Vagina (tissue), 2 donors: ENCODE measurements around the gene ANAPC15. TPM values are rescaled to one million over a fixed set of nuclear protein-coding genes. Genes with fewer than 3 reads are reported as not detected.

Source experiments
- DNase-seq, 2 donors: peaks; one replicate each; pipeline ENCODE4 v3.0.0-alpha.2; 2017; ENCODE audit errors: extremely low spot score in 2 of 2
- H3K27ac ChIP-seq: fragments of 200-600 bp; sonication (generic); one replicate; pipeline ENCODE4 v1.5.1; 2019
- H3K27me3 ChIP-seq: fragments of 200-600 bp; sonication (generic); one replicate; pipeline ENCODE4 v1.5.1; 2019
- H3K36me3 ChIP-seq, 2 donors: fragments of 200-600 bp; sonication (generic); one replicate each; pipeline ENCODE4 v1.5.1; 2017 to 2019
- H3K4me1 ChIP-seq: fragments of 200-600 bp; sonication (generic); one replicate; pipeline ENCODE4 v1.5.1; 2019
- H3K4me3 ChIP-seq, 2 donors: fragments of 200-600 bp; sonication (generic); 1 replicate in 1 of 2; 2 replicates in 1 of 2; pipeline ENCODE4 v1.5.1; 2016 to 2019
- H3K9me3 ChIP-seq: fragments of 200-600 bp; sonication (generic); one replicate; pipeline ENCODE4 v1.5.1; 2019
- CTCF ChIP-seq, 3 experiments: fragments of 450-650 bp in 2 of 3; fragments of 200-600 bp in 1 of 3; sonication (generic) in 1 of 3; IDR thresholded peaks; one replicate each; pipeline ENCODE4 v1.5.1; 2017 to 2019; ENCODE audit warnings: antibody characterized with exemption in 3 of 3, mild to moderate bottlenecking in 2 of 3, moderate library complexity in 2 of 3
- POLR2A ChIP-seq, 2 donors: fragments of 450-650 bp; IDR thresholded peaks; one replicate each; pipeline ENCODE4 v1.6.1; 2017; ENCODE audit warnings: antibody characterized with exemption in 2 of 2, mild to moderate bottlenecking in 2 of 2, moderate library complexity in 2 of 2
- POLR2AphosphoS5 ChIP-seq, 2 donors: sonication (generic); formaldehyde crosslinking; IDR thresholded peaks; one replicate each; pipeline ENCODE4 v1.9.0; 2017; ENCODE audit warnings: antibody characterized with exemption in 2 of 2, mild to moderate bottlenecking in 2 of 2, low read depth in 1 of 2; ENCODE audit not compliant: insufficient read depth in 1 of 2
- intact Hi-C: fragments of 100-400 bp; cut with DNase I; formaldehyde crosslinking; loops from one replicate; pipeline ENCODE4 v1.15.1; 2023
- total RNA-seq: library from RNA; depleted of rRNA; stranded (reverse); fragments of >200 nt; gene quantifications from one replicate; pipeline ENCODE4 v1.2.3, GENCODE V29; 2016

ANAPC15 gene
- total RNA-seq, 1 donor from 2014 or later = 19.9 TPM

- H3K4me1 ChIP-seq = no peaks in the 10 kb centered on the region
Measured at GRCh38 chr11:72123117-72123653, 10.7 kb upstream of the ANAPC15 start.

GRCh38 chr11:72122607-72123006 lies 10.1 kb upstream of the ANAPC15 start:
- H3K36me3 ChIP-seq = no peaks in the 10 kb centered on the region
- H3K9me3 ChIP-seq = no peaks in the 10 kb centered on the region
- no peak overlapping the region for H3K27ac ChIP-seq
- no peaks in the 10 kb centered on the region for H3K27me3 ChIP-seq
- intact Hi-C loops = no loop called here
- no peak for DNase-seq
- no peaks in the 10 kb centered on the region for H3K4me1 ChIP-seq
- H3K4me3 ChIP-seq = no peak overlapping the region
- TF ChIP-seq POLR2AphosphoS5 (IDR thresholded peaks at IDR 0.05; ENCODE audit: insufficient read depth in 1 of 2, low read depth in 1 of 2) = no peak
- no peak for TF ChIP-seq CTCF (IDR thresholded peaks at IDR 0.05)
- no peak for TF ChIP-seq POLR2A (IDR thresholded peaks at IDR 0.05)

More at GRCh38 chr11:72123117-72123653, 10.7 kb upstream of the ANAPC15 start:
- Histone ChIP-seq H3K27me3 (no peaks in the 10 kb centered on the region), H3K36me3 (no peaks in the 10 kb centered on the region), H3K9me3 (no peaks in the 10 kb centered on the region), H3K27ac (no peak overlapping the region), H3K4me3 (no peak overlapping the region)
- no peak for DNase-seq
- intact Hi-C loops = no loop called here
- no peak for TF ChIP-seq CTCF (IDR thresholded peaks at IDR 0.05)
- no peak for TF ChIP-seq POLR2AphosphoS5 (IDR thresholded peaks at IDR 0.05; ENCODE audit: insufficient read depth in 1 of 2, low read depth in 1 of 2)
- no peak for TF ChIP-seq POLR2A (IDR thresholded peaks at IDR 0.05)

- TF ChIP-seq POLR2AphosphoS5 (IDR thresholded peaks at IDR 0.05; ENCODE audit: insufficient read depth in 1 of 2, low read depth in 1 of 2) = no peak
- no peak for DNase-seq
- Histone ChIP-seq H3K27me3 (no peaks in the 10 kb centered on the region), H3K4me1 (no peaks in the 10 kb centered on the region), H3K36me3 (no peaks in the 10 kb centered on the region), H3K9me3 (no peaks in the 10 kb centered on the region), H3K27ac (no peak overlapping the region), H3K4me3 (no peak overlapping the region)
- intact Hi-C loops = no loop called here
Measured at GRCh38 chr11:72120930-72121329, 8.4 kb upstream of the ANAPC15 start.

GRCh38 chr11:72119198-72119597 lies 6.7 kb upstream of the ANAPC15 start:
- TF ChIP-seq POLR2A (IDR thresholded peaks at IDR 0.05) (no peak), CTCF (IDR thresholded peaks at IDR 0.05) (no peak), POLR2AphosphoS5 (IDR thresholded peaks at IDR 0.05; ENCODE audit: insufficient read depth in 1 of 2, low read depth in 1 of 2) (no peak)
- H3K4me1 ChIP-seq = no peaks in the 10 kb centered on the region
- H3K4me3 ChIP-seq = no peak overlapping the region
- H3K27me3 ChIP-seq = no peaks in the 10 kb centered on the region
- H3K9me3 ChIP-seq = no peaks in the 10 kb centered on the region
- no peak overlapping the region for H3K27ac ChIP-seq
- no peak for DNase-seq
- H3K36me3 ChIP-seq = no peaks in the 10 kb centered on the region
- intact Hi-C loops = no loop called here

- H3K36me3 ChIP-seq = no peaks in the 10 kb centered on the region
- DNase-seq = no peak
- no peak overlapping the region for H3K27ac ChIP-seq
- H3K4me3 ChIP-seq = no peak overlapping the region
- no peaks in the 10 kb centered on the region for H3K9me3 ChIP-seq
- intact Hi-C loops = no loop called here
- TF ChIP-seq POLR2A (IDR thresholded peaks at IDR 0.05) = no peak
- no peak for TF ChIP-seq POLR2AphosphoS5 (IDR thresholded peaks at IDR 0.05; ENCODE audit: insufficient read depth in 1 of 2, low read depth in 1 of 2)
- no peak for TF ChIP-seq CTCF (IDR thresholded peaks at IDR 0.05)
- no peaks in the 10 kb centered on the region for H3K27me3 ChIP-seq
- H3K4me1 ChIP-seq = peaks cover 16% of the 10 kb centered on the region
Measured at GRCh38 chr11:72116019-72116755, 3.7 kb upstream of the ANAPC15 start.
